ENCODE data around the gene SYNE1.

SYNE1 gene

GRCh38 chr6:152314483-152314832 lies 322.7 kb downstream of the SYNE1 start:
- no peak for DNase-seq (ENCODE audit: low spot score)

GRCh38 chr6:152313542-152314482 lies 323.4 kb downstream of the SYNE1 start:
- no peak for DNase-seq (ENCODE audit: low spot score)

GRCh38 chr6:152312434-152312833 lies 324.7 kb downstream of the SYNE1 start:
- no peak for DNase-seq (ENCODE audit: low spot score)

- DNase-seq (ENCODE audit: low spot score), result no peak
These were observed 326.7 kb downstream of the SYNE1 start for GRCh38 chr6:152310371-152310954.

GRCh38 chr6:152309648-152310047 lies 327.5 kb downstream of the SYNE1 start:
- DNase-seq (ENCODE audit: low spot score), result no peak

GRCh38 chr6:152309006-152309405 lies 328.2 kb downstream of the SYNE1 start:
- DNase-seq (ENCODE audit: low spot score), result no peak

GRCh38 chr6:152308306-152308705 lies 328.9 kb downstream of the SYNE1 start:
- no peak for DNase-seq (ENCODE audit: low spot score)

- DNase-seq (ENCODE audit: low spot score), result no peak
These were observed 331.5 kb downstream of the SYNE1 start for GRCh38 chr6:152305672-152306071.

- DNase-seq (ENCODE audit: low spot score), result peak; percentile 95
These were observed 335.2 kb downstream of the SYNE1 start for GRCh38 chr6:152301765-152302568.

GRCh38 chr6:152301021-152301764 lies 336.0 kb downstream of the SYNE1 start:
- DNase-seq (ENCODE audit: low spot score), result peak; percentile 14

- DNase-seq (ENCODE audit: low spot score), result peak; percentile 34
These were observed 336.6 kb downstream of the SYNE1 start for GRCh38 chr6:152300517-152300916.

- DNase-seq (ENCODE audit: low spot score), result peak; percentile 44
These were observed 338.1 kb downstream of the SYNE1 start for GRCh38 chr6:152298848-152299735.

GRCh38 chr6:152298055-152298647 lies 339.0 kb downstream of the SYNE1 start:
- DNase-seq (ENCODE audit: low spot score), result peak; percentile 55

- DNase-seq (ENCODE audit: low spot score), result no peak
These were observed 340.4 kb downstream of the SYNE1 start for GRCh38 chr6:152296648-152297376.

- no peak for DNase-seq (ENCODE audit: low spot score)
These were observed 341.2 kb downstream of the SYNE1 start for GRCh38 chr6:152295920-152296319.

- DNase-seq (ENCODE audit: low spot score), result no peak
These were observed 341.8 kb downstream of the SYNE1 start for GRCh38 chr6:152295346-152295745.

GRCh38 chr6:152293404-152293803 lies 343.8 kb downstream of the SYNE1 start:
- DNase-seq (ENCODE audit: low spot score), result no peak

GRCh38 chr6:152292555-152292954 lies 344.6 kb downstream of the SYNE1 start:
- DNase-seq (ENCODE audit: low spot score), result no peak

GRCh38 chr6:152290693-152291092 lies 346.5 kb downstream of the SYNE1 start:
- DNase-seq (ENCODE audit: low spot score), result no peak

- no peak for DNase-seq (ENCODE audit: low spot score)
These were observed 359.3 kb downstream of the SYNE1 start for GRCh38 chr6:152277826-152278329.

Measured in NAMALWA (cell line).